GM12878 (cell line): ENCODE data around the gene RPUSD2. TPM values are rescaled to one million over a fixed set of nuclear protein-coding genes. Genes with fewer than 3 reads are reported as not detected.

Source experiments
- BCL3 ChIP-seq: IDR thresholded peaks from 2 replicates; pipeline ENCODE4 v1.6.1; 2011; ENCODE audit warnings: borderline replicate concordance, low read depth, mild to moderate bottlenecking, moderate library complexity, low read length; ENCODE audit not compliant: insufficient read depth, poor library complexity, severe bottlenecking
- CEBPZ ChIP-seq: fragments of 150-350 bp; IDR thresholded peaks from 2 replicates; pipeline ENCODE4 v1.6.1; 2016; ENCODE audit warnings: low read depth, low read length
- EED ChIP-seq: sonication (generic); IDR thresholded peaks from 2 replicates; pipeline ENCODE4 v1.6.1; 2016; ENCODE audit warnings: antibody characterized with exemption, low read depth
- EP300 ChIP-seq, 2 experiments: fragments of 150-350 bp in 1 of 2; IDR thresholded peaks; 2 replicates each; pipeline ENCODE4 v1.6.1; 2011 to 2012; ENCODE audit warnings: low read depth in 2 of 2, low read length in 2 of 2, borderline replicate concordance in 1 of 2, improper control_type of control experiment in 1 of 2, inconsistent platforms in 1 of 2; ENCODE audit not compliant: control insufficient read depth in 1 of 2
- EZH2 ChIP-seq: IDR thresholded peaks from 2 replicates; pipeline ENCODE4 v1.6.1; 2012; ENCODE audit warnings: low read depth, mild to moderate bottlenecking, control low read depth, inconsistent platforms, low read length, borderline replicate concordance; ENCODE audit not compliant: control insufficient read depth
- FOS ChIP-seq: IDR thresholded peaks from 3 replicates; pipeline ENCODE4 v1.6.1; 2011; ENCODE audit warnings: borderline replicate concordance; ENCODE audit not compliant: insufficient read length; ENCODE audit errors: extremely low read depth
- IRF4 ChIP-seq: IDR thresholded peaks from 2 replicates; pipeline ENCODE4 v1.6.1; 2011; ENCODE audit warnings: low read depth, low read length
- KDM1A ChIP-seq: fragments of 200-600 bp; sonication (generic); IDR thresholded peaks from 2 replicates; pipeline ENCODE4 v1.6.1; 2016; ENCODE audit warnings: borderline replicate concordance
- MTA2 ChIP-seq: fragments of 450-650 bp; IDR thresholded peaks from 2 replicates; pipeline ENCODE4 v1.6.1; 2016; ENCODE audit warnings: low read depth, mild to moderate bottlenecking, moderate library complexity
- MXI1 ChIP-seq: fragments of 150-350 bp; IDR thresholded peaks from 2 replicates; pipeline ENCODE4 v1.6.1; 2011; ENCODE audit warnings: low read depth, mild to moderate bottlenecking, inconsistent platforms, low read length, improper control_type of control experiment
- NR2F1 ChIP-seq: fragments of 450-650 bp; conservative IDR thresholded peaks from 2 replicates; pipeline ENCODE4 v1.6.1; 2017; ENCODE audit warnings: mild to moderate bottlenecking
- PAX5 ChIP-seq: IDR thresholded peaks from 2 replicates; pipeline ENCODE4 v1.6.1; 2011; ENCODE audit warnings: low read depth, low read length, borderline replicate concordance
- PAX8 ChIP-seq: fragments of 450-650 bp; IDR thresholded peaks from 2 replicates; pipeline ENCODE4 v1.6.1; 2017; ENCODE audit warnings: mild to moderate bottlenecking, moderate library complexity
- RAD21 ChIP-seq: IDR thresholded peaks from 2 replicates; pipeline ENCODE4 v1.6.1; 2011; ENCODE audit warnings: mild to moderate bottlenecking, low read depth, low read length, moderate library complexity; ENCODE audit not compliant: insufficient read depth
- RB1 ChIP-seq: fragments of 450-650 bp; formaldehyde crosslinking; IDR thresholded peaks from 2 replicates; pipeline ENCODE4 v1.6.1; 2017; ENCODE audit warnings: mild to moderate bottlenecking, borderline replicate concordance
- RCOR1 ChIP-seq: conservative IDR thresholded peaks from 2 replicates; pipeline ENCODE4 v1.6.1; 2012; ENCODE audit warnings: low read depth, low read length, improper control_type of control experiment
- SIN3A ChIP-seq: IDR thresholded peaks from 2 replicates; pipeline ENCODE4 v1.6.1; 2012; ENCODE audit warnings: low read depth, low read length, improper control_type of control experiment
- SRF ChIP-seq, 2 experiments: IDR thresholded peaks; 2 replicates each; pipeline ENCODE4 v1.6.1; 2011; ENCODE audit warnings: low read depth in 2 of 2, low read length in 2 of 2, mild to moderate bottlenecking in 1 of 2, moderate library complexity in 1 of 2
- TAF1 ChIP-seq: IDR thresholded peaks from 2 replicates; pipeline ENCODE4 v1.6.1; 2011; ENCODE audit warnings: mild to moderate bottlenecking, low read depth, low read length, borderline replicate concordance
- WRNIP1 ChIP-seq: IDR thresholded peaks from 2 replicates; pipeline ENCODE4 v1.6.1; 2011; ENCODE audit warnings: low read depth, low read length, improper control_type of control experiment, borderline replicate concordance
- ZBED1 ChIP-seq: IDR thresholded peaks from 2 replicates; pipeline ENCODE4 v1.6.1; 2016; ENCODE audit warnings: borderline replicate concordance
- ZNF687 ChIP-seq: fragments of 450-650 bp; IDR thresholded peaks from 2 replicates; pipeline ENCODE4 v1.6.1; 2017; ENCODE audit warnings: mild to moderate bottlenecking, moderate library complexity
- polyA plus RNA-seq, 11 experiments: library from polyadenylated mRNA; depleted of rRNA in 4 of 11; unstranded in 6 of 11; stranded (reverse) in 5 of 11; fragments of >200 nt; fragmentation: Nextera tagmentation in 4 of 11; fragmentation: Illumina TruSeq in 1 of 11; extraction: Ambion mirVana in 4 of 11; extraction: Trizol in 1 of 11; gene quantifications; 1 replicate in 1 of 11; 2 replicates in 10 of 11; pipeline versions ENCODE4 v1.2.1 to v1.2.3, GENCODE V29; 2011 to 2016; ENCODE audit warnings: inconsistent platforms in 2 of 11, missing spikeins in 2 of 11, low read depth in 1 of 11
- total RNA-seq, 4 experiments: library from RNA; depleted of rRNA in 3 of 4; stranded (reverse); fragments of >200 nt in 3 of 4; fragmentation: Illumina TruSeq in 1 of 4; extraction: Trizol in 1 of 4; gene quantifications; 2 replicates each; pipeline versions ENCODE4 v1.2.1 to v1.2.3, GENCODE V29; 2013 to 2021

RPUSD2 gene
- total and polyA plus RNA-seq, 10 of the 15 experiments (the other 5 are each of a cell fraction or from before 2014, with no cell fraction given), result 4.0 to 33.3 (median 18.5) TPM

GRCh38 chr15:40550341-40551037 is 18.6 kb upstream of the RPUSD2 start (continued):
- TF ChIP-seq WRNIP1 (no peak), PAX5 (peak; percentile 54; the same call in 1 of the 2 replicates), EZH2 (no peak), KDM1A (no peak), SIN3A (no peak), ZNF687 (no peak), CEBPZ (no peak), FOS (no peak), ZBED1 (peak; percentile 54; the same call in 1 of the 2 replicates), PAX8 (no peak), SRF (IDR thresholded peaks at IDR 0.05; ENCODE audit: low read depth in 2 of 2, low read length in 2 of 2) (no peak), EP300 (IDR thresholded peaks at IDR 0.05; ENCODE audit: borderline replicate concordance in 1 of 2, control insufficient read depth in 1 of 2, low read depth in 2 of 2, low read length in 2 of 2) (peak; percentile 93 to 95), MXI1 (peak; percentile 90; the same call in 1 of the 2 replicates), EED (peak; percentile 99), NR2F1 (peak; percentile 92), TAF1 (no peak), RB1 (no peak), RCOR1 (peak; percentile 75; the same call in 1 of the 2 replicates), BCL3 (no peak), RAD21 (no peak), MTA2 (peak; percentile 98), IRF4 (peak; percentile 89)
